ENCODE measurements around the gene TMEM40.
A peak's percentile ranks its signal among the peaks of the same experiment; 100 is the strongest.

TMEM40 gene

GRCh38 chr3:12706504-12707253 is 52.4 kb downstream of the TMEM40 start (continued):
- TF ChIP-seq ZNF704 (tag by site-specific recombination; IDR thresholded peaks at IDR 0.05) = no peak
- TF ChIP-seq ZNF214 (tag by site-specific recombination; IDR thresholded peaks at IDR 0.05; ENCODE audit: borderline replicate concordance) = no peak
- TF ChIP-seq KLF9 (tag by site-specific recombination; IDR thresholded peaks at IDR 0.05; ENCODE audit: low read depth) = no peak
- TF ChIP-seq ZNF341 (tag by site-specific recombination; IDR thresholded peaks at IDR 0.05; ENCODE audit: low read depth) = no peak
- no peak for TF ChIP-seq ZNF132 (tag by site-specific recombination; IDR thresholded peaks at IDR 0.05; ENCODE audit: borderline replicate concordance)
- TF ChIP-seq KLF16 (tag by site-specific recombination; IDR thresholded peaks at IDR 0.05) = no peak
- no peak for TF ChIP-seq ZFHX2 (tag by site-specific recombination; conservative IDR thresholded peaks at IDR 0.05)
- TF ChIP-seq ZNF837 (tag by site-specific recombination; IDR thresholded peaks at IDR 0.05) = no peak
- no peak for TF ChIP-seq ZNF747 (tag by site-specific recombination; IDR thresholded peaks at IDR 0.05)
- TF ChIP-seq GLI2 (tag by site-specific recombination; IDR thresholded peaks at IDR 0.05; ENCODE audit: borderline replicate concordance, low read depth) = no peak
- TF ChIP-seq ZIC2 (tag by site-specific recombination; IDR thresholded peaks at IDR 0.05) = peak; percentile 27; the same call in 1 of the 2 replicates
- TF ChIP-seq, protein P1, sequence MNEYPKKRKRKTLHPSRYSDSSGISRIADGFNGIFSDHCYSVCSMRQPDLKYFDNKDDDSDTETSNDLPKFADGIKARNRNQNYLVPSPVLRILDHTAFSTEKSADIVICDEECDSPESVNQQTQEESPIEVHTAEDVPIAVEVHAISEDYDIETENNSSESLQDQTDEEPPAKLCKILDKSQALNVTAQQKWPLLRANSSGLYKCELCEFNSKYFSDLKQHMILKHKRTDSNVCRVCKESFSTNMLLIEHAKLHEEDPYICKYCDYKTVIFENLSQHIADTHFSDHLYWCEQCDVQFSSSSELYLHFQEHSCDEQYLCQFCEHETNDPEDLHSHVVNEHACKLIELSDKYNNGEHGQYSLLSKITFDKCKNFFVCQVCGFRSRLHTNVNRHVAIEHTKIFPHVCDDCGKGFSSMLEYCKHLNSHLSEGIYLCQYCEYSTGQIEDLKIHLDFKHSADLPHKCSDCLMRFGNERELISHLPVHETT (tag by site-specific recombination; IDR thresholded peaks at IDR 0.05) = no peak
- no peak for TF ChIP-seq RBAK (tag by site-specific recombination; IDR thresholded peaks at IDR 0.05)
- TF ChIP-seq, protein P2, sequence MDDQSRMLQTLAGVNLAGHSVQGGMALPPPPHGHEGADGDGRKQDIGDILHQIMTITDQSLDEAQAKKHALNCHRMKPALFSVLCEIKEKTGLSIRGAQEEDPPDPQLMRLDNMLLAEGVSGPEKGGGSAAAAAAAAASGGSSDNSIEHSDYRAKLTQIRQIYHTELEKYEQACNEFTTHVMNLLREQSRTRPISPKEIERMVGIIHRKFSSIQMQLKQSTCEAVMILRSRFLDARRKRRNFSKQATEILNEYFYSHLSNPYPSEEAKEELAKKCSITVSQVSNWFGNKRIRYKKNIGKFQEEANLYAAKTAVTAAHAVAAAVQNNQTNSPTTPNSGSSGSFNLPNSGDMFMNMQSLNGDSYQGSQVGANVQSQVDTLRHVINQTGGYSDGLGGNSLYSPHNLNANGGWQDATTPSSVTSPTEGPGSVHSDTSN (CRISPR knock-in tag; IDR thresholded peaks at IDR 0.05) = no peak
- no peak for TF ChIP-seq ZNF426 (tag by site-specific recombination; IDR thresholded peaks at IDR 0.05)
- TF ChIP-seq ZNF280C (tag by site-specific recombination; IDR thresholded peaks at IDR 0.05) = no peak
- TF ChIP-seq ZNF239 (tag by site-specific recombination; IDR thresholded peaks at IDR 0.05) = no peak
- peak; percentile 95 for TF ChIP-seq PRDM1 (tag by site-specific recombination; IDR thresholded peaks at IDR 0.05)

DNA sequence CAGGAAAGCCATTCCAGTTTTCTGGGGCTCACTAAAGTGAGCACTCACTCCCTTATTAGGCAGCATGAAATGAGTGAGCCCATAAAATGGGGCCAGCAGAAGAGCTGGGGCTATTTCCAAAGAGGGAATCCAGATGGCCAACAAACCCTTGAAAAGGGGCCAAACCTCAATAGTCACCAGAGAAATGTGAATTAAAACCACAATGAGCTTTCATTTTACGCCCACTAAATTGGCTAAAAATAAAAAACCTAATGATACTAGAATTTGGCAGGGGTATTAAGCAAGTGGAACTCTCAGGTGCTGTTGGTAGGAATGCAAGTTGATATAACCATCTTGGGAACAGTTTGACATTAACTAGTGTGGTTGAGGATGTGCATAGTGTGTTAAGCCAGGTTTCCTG is 53.1 kb downstream of the TMEM40 start:
- CTCF ChIA-PET = interaction anchor here (0.5 to 3.5 kb wide), 26 partner anchors 10 to 447 kb away, joined by 3 to 33 read pairs (median 4); partner anchors contain the start of gene RPL32

More for the DNA sequence above, 53.1 kb downstream of the TMEM40 start:
- Histone ChIP-seq H3K27ac (ENCODE audit: extremely low read depth, low read depth, low read length) (no peak overlapping the region), H3K36me3 (ENCODE audit: control insufficient read depth in 2 of 2, insufficient read depth in 1 of 2, low read length in 2 of 2) (no peaks in the 10 kb centered on the region), H3K4me3 (ENCODE audit: low read depth, low read length) (no peak overlapping the region), H3K4me1 (ENCODE audit: control insufficient read depth, insufficient read depth, low read length) (no peaks in the 10 kb centered on the region), H3K9me3 (ENCODE audit: control insufficient read depth, insufficient read depth, low read depth, low read length) (no peaks in the 10 kb centered on the region)
- TF ChIP-seq, protein P3, sequence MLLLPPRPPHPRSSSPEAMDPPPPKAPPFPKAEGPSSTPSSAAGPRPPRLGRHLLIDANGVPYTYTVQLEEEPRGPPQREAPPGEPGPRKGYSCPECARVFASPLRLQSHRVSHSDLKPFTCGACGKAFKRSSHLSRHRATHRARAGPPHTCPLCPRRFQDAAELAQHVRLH (tag by site-specific recombination; IDR thresholded peaks at IDR 0.05) = no peak
- no peak for TF ChIP-seq ZBTB7A (tag by site-specific recombination; IDR thresholded peaks at IDR 0.05; ENCODE audit: low read depth)
- TF ChIP-seq ZNF394 (tag by site-specific recombination; IDR thresholded peaks at IDR 0.05; ENCODE audit: borderline replicate concordance) = no peak
- TF ChIP-seq YY1 (tag by site-specific recombination; IDR thresholded peaks at IDR 0.05) = no peak
- TF ChIP-seq, protein P4, sequence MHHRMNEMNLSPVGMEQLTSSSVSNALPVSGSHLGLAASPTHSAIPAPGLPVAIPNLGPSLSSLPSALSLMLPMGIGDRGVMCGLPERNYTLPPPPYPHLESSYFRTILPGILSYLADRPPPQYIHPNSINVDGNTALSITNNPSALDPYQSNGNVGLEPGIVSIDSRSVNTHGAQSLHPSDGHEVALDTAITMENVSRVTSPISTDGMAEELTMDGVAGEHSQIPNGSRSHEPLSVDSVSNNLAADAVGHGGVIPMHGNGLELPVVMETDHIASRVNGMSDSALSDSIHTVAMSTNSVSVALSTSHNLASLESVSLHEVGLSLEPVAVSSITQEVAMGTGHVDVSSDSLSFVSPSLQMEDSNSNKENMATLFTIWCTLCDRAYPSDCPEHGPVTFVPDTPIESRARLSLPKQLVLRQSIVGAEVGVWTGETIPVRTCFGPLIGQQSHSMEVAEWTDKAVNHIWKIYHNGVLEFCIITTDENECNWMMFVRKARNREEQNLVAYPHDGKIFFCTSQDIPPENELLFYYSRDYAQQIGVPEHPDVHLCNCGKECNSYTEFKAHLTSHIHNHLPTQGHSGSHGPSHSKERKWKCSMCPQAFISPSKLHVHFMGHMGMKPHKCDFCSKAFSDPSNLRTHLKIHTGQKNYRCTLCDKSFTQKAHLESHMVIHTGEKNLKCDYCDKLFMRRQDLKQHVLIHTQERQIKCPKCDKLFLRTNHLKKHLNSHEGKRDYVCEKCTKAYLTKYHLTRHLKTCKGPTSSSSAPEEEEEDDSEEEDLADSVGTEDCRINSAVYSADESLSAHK (tag by site-specific recombination; IDR thresholded peaks at IDR 0.05) = no peak
- no peak for TF ChIP-seq ZNF211 (tag by site-specific recombination; IDR thresholded peaks at IDR 0.05; ENCODE audit: low read depth)
- no peak for TF ChIP-seq ZNF248 (tag by site-specific recombination; IDR thresholded peaks at IDR 0.05)
- TF ChIP-seq ZNF221 (tag by site-specific recombination; IDR thresholded peaks at IDR 0.05; ENCODE audit: borderline replicate concordance) = no peak
- no peak for TF ChIP-seq ZNF391 (tag by site-specific recombination; IDR thresholded peaks at IDR 0.05; ENCODE audit: borderline replicate concordance, low read depth)
- no peak for TF ChIP-seq ZNF776 (tag by site-specific recombination; IDR thresholded peaks at IDR 0.05; ENCODE audit: borderline replicate concordance)
- POLR2A ChIA-PET = no interaction called here

Measured in HEK293 (cell line).